Loucy (cell line): Measurements from ENCODE around the gene CYTL1.
"Not testable (repeated sequence)": the region's sequence is repeated elsewhere in the genome, so short reads cannot be mapped to it uniquely, and the experiment has no call there.

Experiments
- H2AFZ ChIP-seq: fragments of 200-600 bp; sonication (generic); 2 replicates; pipeline ENCODE4 v1.6.0; 2016; ENCODE audit warnings: antibody characterized with exemption, mild to moderate bottlenecking, low read length, moderate library complexity
- H3F3A ChIP-seq: fragments of 200-600 bp; 2 replicates; pipeline ENCODE4 v1.6.0; 2016; ENCODE audit warnings: antibody characterized with exemption, low read depth, mild to moderate bottlenecking
- H3K27me3 ChIP-seq: fragments of 200-600 bp; sonication (generic); 2 replicates; pipeline ENCODE4 v1.6.1; 2014; ENCODE audit warnings: low read length, mild to moderate bottlenecking; ENCODE audit not compliant: insufficient read depth, poor library complexity, severe bottlenecking
- H3K36me3 ChIP-seq: fragments of 200-600 bp; sonication (generic); 2 replicates; pipeline ENCODE4 v1.6.1; 2016; ENCODE audit warnings: low read length; ENCODE audit not compliant: insufficient read depth
- H3K4me1 ChIP-seq: fragments of 200-600 bp; sonication (generic); 2 replicates; pipeline ENCODE4 v1.5.1; 2014; ENCODE audit warnings: low read length, mild to moderate bottlenecking; ENCODE audit not compliant: insufficient read depth, poor library complexity, severe bottlenecking
- H3K4me2 ChIP-seq: fragments of 200-600 bp; sonication (generic); 2 replicates; pipeline ENCODE4 v1.6.0; 2014; ENCODE audit warnings: antibody characterized with exemption, low read length, low read depth, mild to moderate bottlenecking; ENCODE audit not compliant: poor library complexity, severe bottlenecking
- H3K4me3 ChIP-seq: fragments of 200-600 bp; sonication (generic); 2 replicates; pipeline ENCODE4 v1.5.1; 2014; ENCODE audit warnings: low read length, mild to moderate bottlenecking, mixed read lengths; ENCODE audit not compliant: poor library complexity, severe bottlenecking
- H3K79me2 ChIP-seq: fragments of 200-600 bp; sonication (generic); 2 replicates; pipeline ENCODE4 v1.6.1; 2014; ENCODE audit warnings: low read length; ENCODE audit not compliant: insufficient read depth
- H3K9ac ChIP-seq: fragments of 200-600 bp; sonication (generic); 2 replicates; pipeline ENCODE4 v1.6.0; 2014; ENCODE audit warnings: mild to moderate bottlenecking, low read depth, low read length, moderate library complexity; ENCODE audit not compliant: poor library complexity, severe bottlenecking
- H3K9me2 ChIP-seq: fragments of 200-600 bp; sonication (generic); replicated peaks from 2 replicates; pipeline ENCODE4 v1.6.1; 2016; ENCODE audit warnings: low read depth, low read length, mixed read lengths
- H3K9me3 ChIP-seq: fragments of 200-600 bp; sonication (generic); 2 replicates; pipeline ENCODE4 v1.6.1; 2014; ENCODE audit warnings: mild to moderate bottlenecking, antibody characterized with exemption, low read length, low read depth; ENCODE audit not compliant: insufficient read depth
- H4K20me1 ChIP-seq: fragments of 200-600 bp; sonication (generic); 2 replicates; pipeline ENCODE4 v1.6.0; 2014; ENCODE audit warnings: antibody characterized with exemption, low read length, mild to moderate bottlenecking; ENCODE audit not compliant: insufficient read depth, poor library complexity, severe bottlenecking
- CTCF ChIP-seq: fragments of 200-600 bp; sonication (generic); conservative IDR thresholded peaks from 2 replicates; pipeline ENCODE4 v1.5.1; 2014; ENCODE audit warnings: mild to moderate bottlenecking, antibody characterized with exemption, low read length
- EZH2phosphoT487 ChIP-seq: fragments of 200-600 bp; IDR thresholded peaks from 2 replicates; pipeline ENCODE4 v1.6.1; 2018; ENCODE audit warnings: antibody characterized with exemption, mild to moderate bottlenecking, moderate library complexity, borderline replicate concordance

CYTL1 gene

DNA sequence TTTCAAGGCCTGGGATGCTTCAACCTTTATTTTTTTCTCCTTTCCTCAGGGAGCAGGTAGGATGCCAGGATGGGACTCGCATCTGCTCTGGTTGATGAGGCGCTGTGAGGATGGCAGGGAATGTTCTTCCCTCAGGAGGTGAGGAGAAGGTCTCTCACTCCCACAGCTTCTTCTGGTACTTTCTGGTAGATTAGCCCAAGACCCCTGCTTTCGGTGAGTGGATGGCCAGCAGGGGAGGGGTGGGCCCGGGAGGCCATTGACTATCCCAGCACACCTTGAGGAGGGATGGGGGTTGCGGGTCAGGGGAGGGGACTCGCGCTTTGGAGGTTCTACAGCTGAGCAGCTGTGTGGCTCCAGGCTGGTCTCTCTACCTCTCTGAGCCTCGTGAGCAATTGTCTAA, 14.8 kb downstream of the CYTL1 start:
- TF ChIP-seq CTCF (no peak), EZH2phosphoT487 (no peak)
- no peak overlapping the region for H3K4me3 ChIP-seq
- no peaks in the 10 kb centered on the region for H3F3A ChIP-seq
- no peak overlapping the region for H3K4me2 ChIP-seq
- no peaks in the 10 kb centered on the region for H3K9me2 ChIP-seq
- H4K20me1 ChIP-seq = no peaks in the 10 kb centered on the region
- H3K27me3 ChIP-seq = no peaks in the 10 kb centered on the region
- H2AFZ ChIP-seq = no peak overlapping the region
- no peaks in the 10 kb centered on the region for H3K36me3 ChIP-seq
- H3K9ac ChIP-seq = no peak overlapping the region
- H3K79me2 ChIP-seq = no peaks in the 10 kb centered on the region
- H3K4me1 ChIP-seq = no peaks in the 10 kb centered on the region
- H3K9me3 ChIP-seq = no peaks in the 10 kb centered on the region; the same call in 1 of the 2 replicates

- Histone ChIP-seq H3K4me1 (no peaks in the 10 kb centered on the region), H3K36me3 (no peaks in the 10 kb centered on the region), H3K9me3 (no peaks in the 10 kb centered on the region; the same call in 1 of the 2 replicates), H3K4me3 (no peak overlapping the region), H3K9ac (no peak overlapping the region), H3F3A (no peaks in the 10 kb centered on the region), H3K9me2 (no peaks in the 10 kb centered on the region), H3K4me2 (no peak overlapping the region), H2AFZ (no peak overlapping the region), H3K27me3 (no peaks in the 10 kb centered on the region), H4K20me1 (no peaks in the 10 kb centered on the region), H3K79me2 (no peaks in the 10 kb centered on the region)
- TF ChIP-seq EZH2phosphoT487 (no peak), CTCF (no peak)
Measured at GRCh38 chr4:5003918-5004317, 15.3 kb downstream of the CYTL1 start.

DNA sequence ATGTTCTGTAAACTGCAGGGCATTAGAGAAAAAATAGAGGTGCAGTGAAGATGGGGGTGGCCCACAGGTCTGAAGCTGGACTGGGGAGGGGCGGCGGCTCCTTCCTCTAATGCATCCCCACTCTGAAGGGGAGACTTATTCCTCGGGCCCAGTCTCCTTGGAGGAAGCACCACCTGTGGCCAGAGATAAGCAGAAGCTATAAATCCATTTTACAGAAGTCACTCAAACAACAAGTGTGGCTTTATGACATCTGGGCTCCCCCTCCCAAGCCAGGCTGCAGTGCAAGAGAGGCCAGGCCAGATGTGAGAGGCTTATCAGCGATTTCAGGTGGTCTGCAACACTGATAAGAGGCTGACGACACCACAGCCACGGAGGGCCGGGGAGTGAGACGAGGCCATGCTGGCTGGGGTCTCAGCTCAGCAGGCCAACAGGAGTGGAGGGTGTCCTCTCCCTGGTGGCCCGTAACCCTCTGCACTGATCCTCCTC, 15.8 kb downstream of the CYTL1 start:
- Histone ChIP-seq H3K4me3 (no peak overlapping the region), H3K9me2 (no peaks in the 10 kb centered on the region)
- TF ChIP-seq EZH2phosphoT487 = no peak
- no peak for TF ChIP-seq CTCF

DNA sequence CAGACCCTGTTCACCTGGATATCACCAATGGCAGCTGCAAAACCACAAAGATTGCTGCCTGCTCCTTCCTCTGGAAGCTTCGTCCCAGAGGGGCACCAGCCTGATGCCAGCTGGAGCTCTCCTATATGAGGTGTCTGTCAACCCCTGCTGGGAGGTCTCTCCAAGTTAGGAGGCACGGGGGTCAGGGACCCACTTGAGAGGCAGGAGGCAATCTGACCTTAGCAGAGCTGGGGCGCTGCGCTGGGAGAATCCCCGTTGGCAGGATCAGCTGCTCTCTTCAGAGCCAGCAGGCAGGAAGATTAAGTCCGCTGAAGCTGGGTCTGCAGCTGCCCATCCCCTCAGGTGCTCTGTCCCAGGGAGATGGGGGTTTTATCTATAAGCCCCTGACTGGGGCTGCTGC, 17.6 kb downstream of the CYTL1 start:
- not testable (repeated sequence) for H3K4me1 ChIP-seq, H4K20me1 ChIP-seq, H3K9me3 ChIP-seq, H3K4me3 ChIP-seq, H3K27me3 ChIP-seq, H3K36me3 ChIP-seq, H3K4me2 ChIP-seq, H3K79me2 ChIP-seq, H2AFZ ChIP-seq, H3K9me2 ChIP-seq, H3F3A ChIP-seq, H3K9ac ChIP-seq

More for the DNA sequence above, 15.8 kb downstream of the CYTL1 start:
- H3F3A ChIP-seq = no peaks in the 10 kb centered on the region
- no peaks in the 10 kb centered on the region for H3K27me3 ChIP-seq
- no peak overlapping the region for H3K9ac ChIP-seq
- no peaks in the 10 kb centered on the region for H3K4me1 ChIP-seq
- no peak overlapping the region for H3K4me2 ChIP-seq
- no peaks in the 10 kb centered on the region; the same call in 1 of the 2 replicates for H3K9me3 ChIP-seq
- no peaks in the 10 kb centered on the region for H3K36me3 ChIP-seq
- no peaks in the 10 kb centered on the region for H3K79me2 ChIP-seq
- H2AFZ ChIP-seq = no peak overlapping the region
- no peaks in the 10 kb centered on the region for H4K20me1 ChIP-seq

DNA sequence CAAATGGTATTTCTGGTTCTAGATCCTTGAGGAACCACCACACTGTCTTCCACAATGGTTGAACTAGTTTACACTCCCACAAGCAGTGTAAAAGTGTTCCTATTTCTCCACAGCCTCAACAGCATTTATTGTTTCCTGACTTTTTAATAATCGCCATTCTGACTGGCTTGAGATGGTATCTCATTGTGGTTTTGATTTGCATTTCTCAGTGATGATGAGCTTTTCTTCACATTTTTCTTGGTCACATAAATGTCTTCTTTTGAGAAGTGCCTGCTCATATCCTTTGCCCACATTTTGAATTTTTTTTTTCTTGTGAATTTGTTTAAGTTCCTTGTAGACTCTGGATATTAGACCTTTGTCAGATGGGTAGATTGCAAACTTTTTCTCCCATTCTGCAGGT, 22.3 kb downstream of the CYTL1 start:
- H3K9ac ChIP-seq, H3K36me3 ChIP-seq, H3K4me3 ChIP-seq, H2AFZ ChIP-seq, H3K9me2 ChIP-seq, H3K79me2 ChIP-seq, H3K9me3 ChIP-seq, H4K20me1 ChIP-seq, H3K4me1 ChIP-seq, H3K27me3 ChIP-seq, H3K4me2 ChIP-seq, H3F3A ChIP-seq: not testable (repeated sequence)
